Measurements from ENCODE around the gene PYDC2. TPM values are rescaled to one million over a fixed set of nuclear protein-coding genes. Genes with fewer than 3 reads are reported as not detected.

PYDC2 gene
- not detected for total RNA-seq

DNA sequence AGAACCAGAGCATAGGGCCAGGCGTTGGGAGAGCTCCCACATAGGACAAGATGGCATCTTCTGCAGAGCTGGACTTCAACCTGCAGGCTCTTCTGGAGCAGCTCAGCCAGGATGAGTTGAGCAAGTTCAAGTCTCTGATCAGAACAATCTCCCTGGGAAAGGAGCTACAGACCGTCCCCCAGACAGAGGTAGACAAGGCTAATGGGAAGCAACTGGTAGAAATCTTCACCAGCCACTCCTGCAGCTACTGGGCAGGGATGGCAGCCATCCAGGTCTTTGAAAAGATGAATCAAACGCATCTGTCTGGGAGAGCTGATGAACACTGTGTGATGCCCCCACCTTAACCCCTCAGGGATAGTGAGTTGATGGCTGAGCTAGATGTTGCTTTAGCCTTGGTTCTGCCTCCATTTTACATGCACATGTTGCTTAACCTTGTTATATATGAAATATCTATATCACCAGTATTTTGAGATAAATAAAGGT lies at the start of gene PYDC2:
Gene PYDC2, plus strand, starts transcription at position 51 of the 483 bp plus-strand sequence. Its CDS starts 0 bp downstream, at position 51.
- DNase-seq (no peak), ATAC-seq (ENCODE audit: low FRiP score in 2 of 2) (no peak)

GRCh38 chr3:191412759-191413158 lies 48.2 kb upstream of the PYDC2 start:
- Histone ChIP-seq H3K27me3 (no peaks in the 10 kb centered on the region), H3K9me3 (no peaks in the 10 kb centered on the region), H3K27ac (no peak overlapping the region), H3K4me1 (no peaks in the 10 kb centered on the region), H3K4me3 (no peak overlapping the region), H3K36me3 (no peaks in the 10 kb centered on the region)
- no peak for DNase-seq
- WGBS, 2 donors = 78 to 87% methylated on average over 1 of the region's 1 CpG
- TF ChIP-seq POLR2AphosphoS5 (IDR thresholded peaks at IDR 0.05) (no peak), CTCF (IDR thresholded peaks at IDR 0.05) (no peak), POLR2A (IDR thresholded peaks at IDR 0.05) (no peak), EP300 (IDR thresholded peaks at IDR 0.05) (no peak)
- no peak for ATAC-seq (ENCODE audit: low FRiP score in 2 of 2)

More for the DNA sequence above, at the start of gene PYDC2:
- 83 to 87% methylated on average over 3 of the region's 3 CpGs for WGBS, 2 donors
- H3K4me1 ChIP-seq = no peaks in the 10 kb centered on the region
- no peaks in the 10 kb centered on the region for H3K27me3 ChIP-seq
- no peak within 1 kb of the TSS for H3K27ac ChIP-seq
- H3K36me3 ChIP-seq = no peaks in the 10 kb centered on the region
- H3K9me3 ChIP-seq = no peaks in the 10 kb centered on the region
- H3K4me3 ChIP-seq = no peak within 1 kb of the TSS
- TF ChIP-seq POLR2AphosphoS5 (IDR thresholded peaks at IDR 0.05) = no peak
- TF ChIP-seq EP300 (IDR thresholded peaks at IDR 0.05) = no peak
- no peak for TF ChIP-seq POLR2A (IDR thresholded peaks at IDR 0.05)
- TF ChIP-seq CTCF (IDR thresholded peaks at IDR 0.05) = no peak

GRCh38 chr3:191414286-191414685 lies 46.7 kb upstream of the PYDC2 start:
- Histone ChIP-seq H3K36me3 (no peaks in the 10 kb centered on the region), H3K4me3 (no peak overlapping the region), H3K27ac (no peak overlapping the region), H3K4me1 (no peaks in the 10 kb centered on the region), H3K9me3 (no peaks in the 10 kb centered on the region), H3K27me3 (no peaks in the 10 kb centered on the region)
- DNase-seq (no peak), ATAC-seq (ENCODE audit: low FRiP score in 2 of 2) (no peak)
- TF ChIP-seq POLR2AphosphoS5 (IDR thresholded peaks at IDR 0.05) (no peak), POLR2A (IDR thresholded peaks at IDR 0.05) (no peak), EP300 (IDR thresholded peaks at IDR 0.05) (no peak), CTCF (IDR thresholded peaks at IDR 0.05) (no peak)
- 29 to 35% methylated on average over 2 of the region's 2 CpGs for WGBS, 2 donors

GRCh38 chr3:191414732-191415131 lies 46.2 kb upstream of the PYDC2 start:
- 90 to 93% methylated on average over 1 of the region's 1 CpG for WGBS, 2 donors
- no peak for DNase-seq
- H3K36me3 ChIP-seq = no peaks in the 10 kb centered on the region
- TF ChIP-seq CTCF (IDR thresholded peaks at IDR 0.05) (no peak), POLR2A (IDR thresholded peaks at IDR 0.05) (no peak), POLR2AphosphoS5 (IDR thresholded peaks at IDR 0.05) (no peak)
- no peak for ATAC-seq (ENCODE audit: low FRiP score in 2 of 2)
- H3K4me1 ChIP-seq = no peaks in the 10 kb centered on the region
- H3K9me3 ChIP-seq = no peaks in the 10 kb centered on the region
- no peak overlapping the region for H3K4me3 ChIP-seq
- H3K27ac ChIP-seq = no peak overlapping the region
- no peaks in the 10 kb centered on the region for H3K27me3 ChIP-seq

DNA sequence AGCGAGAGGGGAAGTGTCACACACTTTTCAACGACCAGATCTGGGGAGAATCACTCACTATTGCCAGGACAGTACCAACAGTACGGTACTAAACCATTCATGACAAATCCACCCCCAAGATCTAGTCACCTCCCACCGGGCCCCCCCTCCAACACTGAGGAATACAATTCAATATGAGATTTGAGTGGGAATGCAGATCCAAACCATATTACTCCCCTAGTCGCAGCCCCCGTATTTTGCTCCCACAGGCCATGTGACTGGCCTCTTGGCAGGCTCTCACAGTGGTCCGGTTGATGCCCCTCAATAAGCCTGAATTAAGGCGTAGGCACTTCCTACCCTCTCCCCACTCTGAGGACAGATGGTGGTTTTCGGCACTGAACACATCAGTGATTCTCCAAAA lies 45.4 kb upstream of the PYDC2 start:
- H3K4me1 ChIP-seq = no peaks in the 10 kb centered on the region
- 74 to 83% methylated on average over 9 of the region's 9 CpGs for WGBS, 2 donors
- H3K36me3 ChIP-seq = no peaks in the 10 kb centered on the region
- ATAC-seq (ENCODE audit: low FRiP score in 2 of 2) = peak; percentile 33 to 34
- DNase-seq = no peak
- H3K4me3 ChIP-seq = no peak overlapping the region
- no peaks in the 10 kb centered on the region for H3K27me3 ChIP-seq
- TF ChIP-seq EP300 (IDR thresholded peaks at IDR 0.05) = no peak
- TF ChIP-seq CTCF (IDR thresholded peaks at IDR 0.05) = no peak
- no peak for TF ChIP-seq POLR2AphosphoS5 (IDR thresholded peaks at IDR 0.05)
- no peak for TF ChIP-seq POLR2A (IDR thresholded peaks at IDR 0.05)
- no peak overlapping the region for H3K27ac ChIP-seq
- H3K9me3 ChIP-seq = no peaks in the 10 kb centered on the region
